ENCODE results near the gene ZCCHC7. TPM values are rescaled to one million over a fixed set of nuclear protein-coding genes. Genes with fewer than 3 reads are reported as not detected.
"Not testable (repeated sequence)": the region's sequence is repeated elsewhere in the genome, so short reads cannot be mapped to it uniquely, and the experiment has no call there.

Gene ZCCHC7
- total RNA-seq, 1 donor from 2014 or later, result 22.1 TPM

DNA sequence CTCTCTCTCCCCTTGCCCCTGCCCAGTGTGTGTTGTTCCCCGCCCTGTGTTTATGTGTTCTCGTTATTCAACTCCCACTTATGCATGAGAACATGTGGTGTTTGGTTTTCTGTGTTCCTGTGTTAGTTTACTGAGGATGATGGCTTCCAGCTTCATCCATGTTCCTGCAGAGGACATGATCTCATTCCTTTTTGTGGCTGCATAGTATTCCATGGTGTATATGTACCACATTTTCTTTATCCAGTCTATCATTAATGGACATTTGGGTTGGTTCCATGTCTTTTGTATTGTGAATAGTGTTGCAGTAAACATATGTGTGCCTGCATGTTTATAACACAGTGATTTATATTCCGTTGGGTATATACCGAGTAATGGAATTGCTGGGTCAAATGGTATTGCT lies 83.1 kb downstream of the ZCCHC7 start:
- Mint-ChIP-seq H3K9me3 (peaks cover 11% of the 10 kb centered on the region), H3K4me1 (ENCODE audit: low read depth) (peaks cover 39% of the 10 kb centered on the region), H3K36me3 (ENCODE audit: low read depth) (peaks cover 67% of the 10 kb centered on the region)
- H3K27me3 Mint-ChIP-seq (ENCODE audit: low read depth); DNase-seq (ENCODE audit: low spot score); H3K27ac Mint-ChIP-seq; H3K4me3 Mint-ChIP-seq (ENCODE audit: low read depth): not testable (repeated sequence)
- intact Hi-C loops (cut with micrococcal nuclease), result loop anchor here (5.0 kb wide), 1 partner anchor 46 kb away; no protein-coding TSS in a partner anchor

DNA sequence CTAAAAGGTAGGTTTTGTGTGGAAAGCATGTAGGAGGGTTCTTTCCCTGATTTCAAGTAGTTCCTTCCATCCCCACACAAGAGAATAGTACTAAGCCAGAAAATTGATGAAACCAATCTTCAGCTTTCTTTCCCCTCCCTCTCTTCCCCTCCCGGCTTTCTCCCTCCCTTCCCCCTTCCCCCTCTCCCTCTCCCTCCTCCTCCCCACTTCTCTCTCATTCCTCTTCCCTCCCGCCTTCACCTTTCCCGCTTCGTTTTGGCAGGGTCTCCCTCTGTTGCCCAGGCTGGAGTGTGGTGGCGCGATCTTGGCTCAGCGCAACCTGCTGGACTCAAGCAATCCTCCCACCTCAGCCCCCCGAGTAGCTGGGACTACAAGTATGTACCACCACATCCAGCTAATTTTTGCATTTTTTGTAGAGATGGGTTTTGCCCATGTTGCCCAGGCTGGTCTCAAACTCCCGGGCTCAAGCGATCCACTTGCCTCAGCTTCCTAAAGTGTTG lies 85.8 kb downstream of the ZCCHC7 start:
- peaks cover 71% of the 10 kb centered on the region for H3K36me3 Mint-ChIP-seq (ENCODE audit: low read depth)
- H3K27me3 Mint-ChIP-seq (ENCODE audit: low read depth), result no peaks in the 10 kb centered on the region
- DNase-seq (ENCODE audit: low spot score), result no peak
- H3K4me1 Mint-ChIP-seq (ENCODE audit: low read depth), result peaks cover 38% of the 10 kb centered on the region
- no peak overlapping the region for H3K27ac Mint-ChIP-seq
- intact Hi-C loops (cut with micrococcal nuclease), result no loop called here
- no peak overlapping the region for H3K4me3 Mint-ChIP-seq (ENCODE audit: low read depth)
- H3K9me3 Mint-ChIP-seq, result peaks cover 11% of the 10 kb centered on the region

DNA sequence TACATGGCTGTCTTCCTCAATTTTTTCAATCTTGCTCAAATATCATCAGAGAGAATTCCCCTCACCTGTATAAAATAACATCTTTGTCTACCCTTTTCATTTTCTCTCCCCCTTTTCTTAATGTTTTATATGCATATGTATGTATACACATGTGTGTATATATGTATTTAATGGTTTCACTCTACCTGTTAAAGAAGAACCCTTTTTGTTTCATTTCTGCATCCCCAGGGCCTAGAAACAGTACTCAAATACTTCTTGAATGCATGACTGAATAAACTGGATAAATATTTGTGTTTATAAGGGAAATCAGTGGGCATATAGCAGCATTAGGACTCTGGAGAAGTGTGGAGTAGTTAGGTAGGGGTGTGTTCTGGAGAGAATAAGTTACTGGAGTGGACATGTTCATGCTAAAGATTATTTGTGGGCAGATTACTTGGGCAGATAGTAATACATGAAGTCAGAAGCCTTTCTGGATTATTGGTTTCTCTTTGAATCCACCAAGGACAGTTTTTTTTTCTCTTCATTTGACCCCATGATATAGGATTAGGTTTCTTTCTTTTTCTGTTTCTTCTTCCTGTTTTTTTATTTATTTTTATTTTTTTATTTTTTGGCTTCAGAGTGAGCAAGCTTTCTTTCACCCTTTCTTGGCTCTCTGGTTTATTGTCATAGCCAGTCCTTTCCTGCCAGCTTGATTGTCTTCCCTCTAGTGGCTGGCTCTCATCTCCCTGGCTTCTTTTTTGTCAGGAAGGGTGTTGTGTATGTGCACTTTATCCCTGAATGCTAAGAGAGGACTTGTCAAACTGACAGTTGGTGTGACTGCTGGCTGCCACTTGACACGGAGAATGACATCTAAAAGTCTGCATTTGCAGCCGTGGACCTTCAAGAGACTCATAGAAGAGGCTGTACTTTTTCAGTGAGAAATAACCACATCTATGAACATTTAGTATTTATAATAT lies 89.3 kb downstream of the ZCCHC7 start:
- Mint-ChIP-seq H3K9me3 (no peaks in the 10 kb centered on the region), H3K4me3 (ENCODE audit: low read depth) (no peak overlapping the region), H3K27ac (peak overlapping the region; percentile 2), H3K4me1 (ENCODE audit: low read depth) (peaks cover 37% of the 10 kb centered on the region), H3K36me3 (ENCODE audit: low read depth) (peaks cover 49% of the 10 kb centered on the region), H3K27me3 (ENCODE audit: low read depth) (no peaks in the 10 kb centered on the region)
- intact Hi-C loops (cut with micrococcal nuclease), result loop anchor here (1.0 to 2.0 kb wide), 2 partner anchors 9 to 91 kb away; no protein-coding TSS in a partner anchor
- no peak for DNase-seq (ENCODE audit: low spot score)

DNA sequence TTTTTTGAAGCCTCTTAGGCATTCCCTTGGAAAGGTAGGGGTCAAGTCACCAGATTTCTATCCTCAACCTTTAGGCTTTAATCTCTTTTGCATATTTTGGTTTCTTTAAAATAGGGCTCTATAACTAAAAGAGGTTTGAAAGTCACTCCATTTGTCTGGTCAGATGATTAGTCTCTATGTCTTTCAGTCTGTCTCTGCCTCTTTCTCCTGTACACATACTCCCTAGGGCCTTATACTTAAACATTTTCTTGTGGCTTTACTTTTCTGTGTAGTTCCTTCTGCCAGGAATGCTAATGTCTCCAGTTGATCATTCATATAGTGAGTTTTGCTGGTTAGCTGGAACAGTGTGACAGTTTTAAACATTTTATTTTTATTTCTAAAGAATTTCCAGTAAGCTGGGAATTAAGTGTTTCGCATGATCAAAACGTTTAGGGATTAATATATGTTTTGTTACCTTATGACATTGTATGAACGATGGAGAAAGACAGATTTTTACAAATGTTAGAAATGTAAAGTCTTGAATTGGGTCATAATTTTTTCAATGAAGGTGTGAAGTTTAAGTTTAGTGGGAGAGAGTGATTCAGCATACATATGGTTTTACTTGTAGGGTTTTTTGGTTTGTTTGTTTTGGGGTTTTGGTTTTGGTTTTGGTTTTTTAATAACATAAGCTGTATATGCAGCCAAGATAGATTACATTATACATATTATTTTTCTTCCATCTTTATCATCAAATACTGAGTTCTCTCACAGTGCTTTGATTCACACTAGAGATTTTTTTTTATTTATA lies 90.6 kb downstream of the ZCCHC7 start:
- intact Hi-C loops (cut with micrococcal nuclease), result loop anchor here (1.0 to 2.0 kb wide), 2 partner anchors 11 to 90 kb away; no protein-coding TSS in a partner anchor
- DNase-seq (ENCODE audit: low spot score), result no peak
- H3K4me1 Mint-ChIP-seq (ENCODE audit: low read depth), result peaks cover 39% of the 10 kb centered on the region
- H3K4me3 Mint-ChIP-seq (ENCODE audit: low read depth), result no peak overlapping the region
- peak overlapping the region; percentile 43 for H3K27ac Mint-ChIP-seq
- no peaks in the 10 kb centered on the region for H3K9me3 Mint-ChIP-seq
- H3K36me3 Mint-ChIP-seq (ENCODE audit: low read depth), result peaks cover 44% of the 10 kb centered on the region
- H3K27me3 Mint-ChIP-seq (ENCODE audit: low read depth), result no peaks in the 10 kb centered on the region

DNA sequence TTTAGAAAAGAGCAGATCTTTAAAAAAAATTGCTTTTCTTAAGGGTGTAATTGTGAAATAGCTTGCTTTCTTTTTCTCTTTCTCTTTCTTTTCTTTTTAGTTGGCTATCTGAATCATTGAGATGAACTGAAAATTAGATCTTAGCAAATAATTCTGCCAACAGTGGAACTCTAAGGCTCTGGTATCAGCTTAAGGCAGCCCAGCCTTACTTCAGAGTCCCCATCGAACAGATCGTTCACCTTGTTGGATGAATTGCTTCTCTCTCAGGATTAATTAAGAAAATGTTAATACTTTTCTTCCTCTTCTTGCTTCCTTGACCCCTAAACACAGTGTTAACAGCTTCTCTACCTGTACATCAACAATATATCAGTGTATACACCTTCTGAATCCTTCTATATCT lies 92.1 kb downstream of the ZCCHC7 start:
- H3K4me1 Mint-ChIP-seq (ENCODE audit: low read depth), result peaks cover 31% of the 10 kb centered on the region
- no peaks in the 10 kb centered on the region for H3K27me3 Mint-ChIP-seq (ENCODE audit: low read depth)
- H3K9me3 Mint-ChIP-seq, result no peaks in the 10 kb centered on the region
- H3K36me3 Mint-ChIP-seq (ENCODE audit: low read depth), result peaks cover 30% of the 10 kb centered on the region
- intact Hi-C loops (cut with micrococcal nuclease), result no loop called here
- no peak overlapping the region for H3K27ac Mint-ChIP-seq
- DNase-seq (ENCODE audit: low spot score), result no peak
- no peak overlapping the region for H3K4me3 Mint-ChIP-seq (ENCODE audit: low read depth)

DNA sequence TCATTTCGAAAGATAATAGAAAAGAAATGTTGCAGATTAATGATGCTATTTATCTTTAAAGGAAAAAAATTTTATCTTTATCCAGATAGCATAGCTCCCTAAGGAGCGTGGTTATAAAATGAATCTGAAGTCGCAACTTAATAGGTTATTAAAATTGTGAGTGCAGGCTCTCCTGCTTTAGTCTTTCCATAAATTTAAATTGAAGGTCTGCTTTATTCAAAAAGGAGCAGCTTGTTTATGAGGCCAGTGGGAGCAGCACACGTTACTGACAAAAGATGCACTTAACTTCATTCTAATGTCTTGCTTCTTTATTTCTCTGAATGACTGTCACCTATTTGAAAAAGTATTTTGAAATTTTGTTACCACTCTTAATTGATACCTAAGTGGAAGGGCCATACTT lies 95.0 kb downstream of the ZCCHC7 start:
- peaks cover 16% of the 10 kb centered on the region for H3K4me1 Mint-ChIP-seq (ENCODE audit: low read depth)
- H3K27ac Mint-ChIP-seq, result no peak overlapping the region
- no peak overlapping the region for H3K4me3 Mint-ChIP-seq (ENCODE audit: low read depth)
- no peak for DNase-seq (ENCODE audit: low spot score)
- H3K36me3 Mint-ChIP-seq (ENCODE audit: low read depth), result peaks cover 15% of the 10 kb centered on the region
- H3K9me3 Mint-ChIP-seq, result no peaks in the 10 kb centered on the region
- intact Hi-C loops (cut with micrococcal nuclease), result no loop called here
- H3K27me3 Mint-ChIP-seq (ENCODE audit: low read depth), result no peaks in the 10 kb centered on the region

DNA sequence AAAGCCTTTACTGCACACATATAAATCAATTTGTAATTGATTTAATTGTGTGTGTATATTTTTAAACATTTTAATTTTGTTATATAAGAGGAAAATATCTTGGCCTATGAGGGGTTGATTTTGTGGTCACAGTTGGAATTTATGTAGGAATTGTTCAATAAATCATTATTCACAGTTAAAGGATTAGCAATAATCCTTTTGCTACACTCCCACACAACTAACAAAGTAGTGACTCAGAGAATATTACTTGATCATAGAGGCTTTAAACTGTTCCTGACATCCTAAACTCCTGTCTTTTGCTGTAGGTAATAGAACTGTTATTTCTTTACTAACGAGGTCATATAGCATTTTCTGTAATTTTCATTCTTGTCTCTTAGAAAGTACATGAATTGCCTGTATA lies 95.5 kb downstream of the ZCCHC7 start:
- Mint-ChIP-seq H3K9me3 (no peaks in the 10 kb centered on the region), H3K4me1 (ENCODE audit: low read depth) (peaks cover 12% of the 10 kb centered on the region), H3K4me3 (ENCODE audit: low read depth) (no peak overlapping the region), H3K27me3 (ENCODE audit: low read depth) (no peaks in the 10 kb centered on the region), H3K27ac (no peak overlapping the region), H3K36me3 (ENCODE audit: low read depth) (peaks cover 11% of the 10 kb centered on the region)
- intact Hi-C loops (cut with micrococcal nuclease), result no loop called here
- no peak for DNase-seq (ENCODE audit: low spot score)

DNA sequence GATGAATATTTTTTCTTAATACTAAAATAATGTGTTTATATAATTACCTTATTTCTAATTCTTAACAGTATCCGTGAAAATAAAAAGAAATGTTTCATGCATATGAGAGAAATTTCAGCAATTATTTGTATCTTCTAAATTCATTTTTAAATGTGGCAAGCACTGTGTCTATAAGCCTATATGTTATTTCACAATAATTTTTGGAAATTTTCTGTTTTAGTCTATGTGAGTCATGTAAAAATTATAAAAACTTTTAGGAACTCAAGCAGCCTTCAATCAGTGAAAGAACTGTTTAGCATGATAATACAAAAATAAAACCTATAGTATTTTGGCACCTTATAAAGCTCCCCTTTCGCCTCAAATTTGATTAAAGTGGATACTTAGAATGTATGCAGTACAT lies 96.8 kb downstream of the ZCCHC7 start:
- DNase-seq (ENCODE audit: low spot score), result no peak
- intact Hi-C loops (cut with micrococcal nuclease), result no loop called here
- H3K27me3 Mint-ChIP-seq (ENCODE audit: low read depth), result no peaks in the 10 kb centered on the region
- peaks cover 9% of the 10 kb centered on the region for H3K36me3 Mint-ChIP-seq (ENCODE audit: low read depth)
- no peaks in the 10 kb centered on the region for H3K9me3 Mint-ChIP-seq
- H3K27ac Mint-ChIP-seq, result no peak overlapping the region
- no peak overlapping the region for H3K4me3 Mint-ChIP-seq (ENCODE audit: low read depth)
- peaks cover 14% of the 10 kb centered on the region for H3K4me1 Mint-ChIP-seq (ENCODE audit: low read depth)

DNA sequence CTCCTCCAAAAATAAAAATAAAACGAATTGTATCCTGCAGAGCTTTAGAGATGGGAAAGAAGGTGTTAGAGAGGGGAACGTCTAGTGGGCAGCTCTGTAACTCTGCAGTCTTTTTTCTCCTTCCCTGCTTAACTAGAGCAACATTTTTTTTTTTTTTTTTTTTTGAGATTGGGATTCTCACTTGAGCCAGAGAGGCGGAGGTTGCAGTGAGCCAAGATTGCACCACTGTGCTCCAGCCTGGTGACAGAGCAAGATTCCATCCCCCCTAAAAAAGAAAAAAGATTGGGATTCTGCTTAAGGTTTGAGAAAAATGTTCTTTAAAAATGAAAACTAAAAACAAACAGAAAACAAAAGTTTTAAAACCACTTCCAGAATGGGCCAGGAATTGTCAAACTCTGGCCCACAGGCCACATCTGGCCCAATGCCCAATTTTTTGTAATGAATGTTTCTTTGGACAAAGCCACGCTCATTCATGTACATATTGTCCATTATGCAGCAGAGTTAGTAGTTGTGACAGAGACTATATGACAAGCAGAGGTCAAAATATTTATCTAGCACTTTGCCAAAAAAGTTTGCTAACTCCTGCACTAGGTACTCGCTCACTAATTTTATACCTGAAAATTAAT lies 98.5 kb downstream of the ZCCHC7 start:
- Mint-ChIP-seq H3K36me3 (ENCODE audit: low read depth) (peaks cover 7% of the 10 kb centered on the region), H3K4me1 (ENCODE audit: low read depth) (peaks cover 10% of the 10 kb centered on the region), H3K9me3 (no peaks in the 10 kb centered on the region), H3K27me3 (ENCODE audit: low read depth) (no peaks in the 10 kb centered on the region), H3K4me3 (ENCODE audit: low read depth) (no peak overlapping the region), H3K27ac (no peak overlapping the region)
- no peak for DNase-seq (ENCODE audit: low spot score)
- intact Hi-C loops (cut with micrococcal nuclease), result no loop called here

DNA sequence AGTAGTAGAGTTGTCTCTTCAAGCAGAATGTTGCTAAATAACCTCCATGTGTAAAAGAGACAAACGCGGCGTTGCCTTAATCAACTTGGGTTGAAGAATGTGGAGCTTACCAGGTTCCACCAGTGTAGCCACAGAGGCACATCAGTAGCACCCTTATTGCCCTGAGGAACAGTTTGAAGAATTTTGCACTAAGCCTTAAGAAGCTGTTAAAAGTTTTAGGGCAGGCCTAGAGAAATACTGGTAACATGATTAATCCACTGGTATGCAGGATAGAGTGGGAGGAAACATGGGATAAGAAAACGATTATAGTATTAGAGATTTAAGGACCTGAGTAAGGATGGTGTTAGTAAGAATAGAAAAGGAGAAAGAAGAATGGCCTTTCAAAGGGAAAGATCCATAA lies 100.6 kb downstream of the ZCCHC7 start:
- H3K4me3 Mint-ChIP-seq (ENCODE audit: low read depth), result no peak overlapping the region
- intact Hi-C loops (cut with micrococcal nuclease), result no loop called here

DNA sequence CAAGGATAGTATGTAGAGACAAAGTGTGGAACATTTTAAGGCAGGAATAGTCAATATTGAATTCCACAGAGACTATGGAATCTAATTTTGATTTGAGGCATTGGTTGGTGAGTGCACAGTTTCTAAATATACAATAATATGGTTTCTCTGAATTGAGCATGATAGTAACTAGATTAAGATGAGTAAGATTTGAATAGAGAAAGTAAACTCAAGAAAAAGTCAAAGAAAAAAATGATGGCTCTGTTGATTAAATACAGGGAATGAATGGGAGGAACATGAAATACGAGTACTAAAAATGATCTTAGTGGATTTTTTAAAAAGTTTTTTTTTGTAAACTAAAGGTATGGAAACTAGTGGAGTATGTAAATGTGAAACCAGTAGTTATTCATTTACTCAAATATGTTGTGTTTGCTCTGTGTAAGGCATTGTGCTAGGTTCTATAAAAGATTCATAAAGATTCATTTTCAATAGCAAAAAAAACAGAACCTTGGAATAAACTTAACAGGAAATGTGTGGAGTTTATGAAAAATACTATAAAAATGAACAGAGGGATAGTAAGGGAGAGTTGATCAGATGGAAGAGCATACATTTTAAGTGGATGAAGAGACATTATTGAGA lies 101.2 kb downstream of the ZCCHC7 start:
- H3K36me3 Mint-ChIP-seq (ENCODE audit: low read depth), result peaks cover 4% of the 10 kb centered on the region
- peaks cover 7% of the 10 kb centered on the region for H3K4me1 Mint-ChIP-seq (ENCODE audit: low read depth)
- no peaks in the 10 kb centered on the region for H3K9me3 Mint-ChIP-seq
- H3K27me3 Mint-ChIP-seq (ENCODE audit: low read depth), result no peaks in the 10 kb centered on the region
- no peak overlapping the region for H3K27ac Mint-ChIP-seq
- H3K4me3 Mint-ChIP-seq (ENCODE audit: low read depth), result no peak overlapping the region
- intact Hi-C loops (cut with micrococcal nuclease), result no loop called here
- DNase-seq (ENCODE audit: low spot score), result no peak

More for the DNA sequence above, 100.6 kb downstream of the ZCCHC7 start:
- Mint-ChIP-seq H3K4me1 (ENCODE audit: low read depth) (peaks cover 7% of the 10 kb centered on the region), H3K27me3 (ENCODE audit: low read depth) (no peaks in the 10 kb centered on the region), H3K9me3 (no peaks in the 10 kb centered on the region), H3K27ac (no peak overlapping the region), H3K36me3 (ENCODE audit: low read depth) (peaks cover 4% of the 10 kb centered on the region)
- no peak for DNase-seq (ENCODE audit: low spot score)

DNA sequence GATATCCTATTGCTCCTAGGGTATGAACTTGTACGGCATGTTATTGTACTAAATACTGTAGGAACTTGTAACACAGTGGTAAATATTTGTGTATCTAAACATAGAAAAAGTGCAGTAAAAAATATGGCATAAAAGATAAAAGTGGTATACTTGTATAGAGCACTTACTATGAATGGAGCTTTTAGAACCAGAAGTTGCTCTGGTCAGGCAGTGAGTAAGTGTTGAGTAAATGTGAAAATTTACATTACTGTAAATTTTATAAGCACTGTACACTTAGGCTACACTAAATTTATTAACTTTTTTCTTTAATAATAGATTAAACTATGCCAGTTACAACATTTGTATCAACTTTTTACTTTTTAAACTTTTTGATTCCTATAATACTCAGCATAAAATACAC lies 109.1 kb downstream of the ZCCHC7 start:
- intact Hi-C loops (cut with micrococcal nuclease), result no loop called here
- no peak overlapping the region for H3K27ac Mint-ChIP-seq
- H3K4me3 Mint-ChIP-seq (ENCODE audit: low read depth), result no peak overlapping the region
- peaks cover 9% of the 10 kb centered on the region for H3K36me3 Mint-ChIP-seq (ENCODE audit: low read depth)
- DNase-seq (ENCODE audit: low spot score), result no peak
- H3K4me1 Mint-ChIP-seq (ENCODE audit: low read depth), result peaks cover 12% of the 10 kb centered on the region
- no peaks in the 10 kb centered on the region for H3K9me3 Mint-ChIP-seq
- H3K27me3 Mint-ChIP-seq (ENCODE audit: low read depth), result no peaks in the 10 kb centered on the region

All from activated T-helper 2 cell treated with anti-CD3 and anti-CD28 coated beads, Interferon-gamma antibody, Interleukin-2, Interleukin-4, amounts not matched to agents 10 μg/mL and 5 μg/mL and 100 μg/mL, durations not matched to agents 14 hours and 24 hours and 36 hours (primary cell).